Esophagus squamous epithelium (tissue), 5 donors: ENCODE measurements around the gene FOXD3. TPM values are rescaled to one million over a fixed set of nuclear protein-coding genes. Genes with fewer than 3 reads are reported as not detected.
"Not testable (repeated sequence)": the region's sequence is repeated elsewhere in the genome, so short reads cannot be mapped to it uniquely, and the experiment has no call there.

ENCODE experiments used
- DNase-seq: peaks from one replicate; lab custom pipeline; 2025; lab: John Stamatoyannopoulos, UW
- H3K27ac ChIP-seq, 4 donors: fragments of 200-600 bp; sonication (generic); one replicate each; pipeline ENCODE4 v1.5.1; 2016 to 2019; ENCODE audit warnings: mild to moderate bottlenecking in 1 of 4
- H3K27me3 ChIP-seq, 4 donors: fragments of 200-600 bp; sonication (generic); 1 replicate in 3 of 4; 2 replicates in 1 of 4; pipeline versions ENCODE4 v1.5.1 to v1.6.0; 2017 to 2021; ENCODE audit warnings: antibody characterized with exemption in 1 of 4
- H3K36me3 ChIP-seq, 3 donors: fragments of 200-600 bp; sonication (generic); one replicate each; pipeline ENCODE4 v1.5.1; 2016 to 2019
- H3K4me1 ChIP-seq, 3 donors: fragments of 200-600 bp; sonication (generic); one replicate each; pipeline ENCODE4 v1.5.1; 2017 to 2019
- H3K4me3 ChIP-seq, 4 donors: fragments of 200-600 bp; sonication (generic); 1 replicate in 3 of 4; 2 replicates in 1 of 4; pipeline ENCODE4 v1.5.1; 2016 to 2019; ENCODE audit warnings: mild to moderate bottlenecking in 2 of 4, moderate library complexity in 1 of 4
- H3K9me3 ChIP-seq, 3 donors: fragments of 200-600 bp; sonication (generic); one replicate each; pipeline ENCODE4 v1.5.1; 2016 to 2019
- CTCF ChIP-seq, 6 experiments: fragments of 450-650 bp in 4 of 6; fragments of 200-600 bp in 2 of 6; sonication (generic) in 2 of 6; IDR thresholded peaks; one replicate each; pipeline ENCODE4 v1.5.1; 2016 to 2019; ENCODE audit warnings: antibody characterized with exemption in 6 of 6, mild to moderate bottlenecking in 4 of 6, moderate library complexity in 4 of 6
- POLR2A ChIP-seq, 4 donors: fragments of 450-650 bp; IDR thresholded peaks; one replicate each; pipeline ENCODE4 v1.6.1; 2017; ENCODE audit warnings: antibody characterized with exemption in 4 of 4, mild to moderate bottlenecking in 4 of 4, moderate library complexity in 3 of 4
- WGBS, 2 donors: methylation state at CpG; one replicate each; pipeline ENCODE4 v1.1.5; 2018; 5-methylcytosine and 5-hydroxymethylcytosine counted together
- intact Hi-C: fragments of 100-400 bp; cut with DNase I; formaldehyde crosslinking; loops from one replicate; pipeline ENCODE4 v1.15.0; 2022
- total RNA-seq, 4 donors: library from RNA; depleted of rRNA; stranded (reverse); fragments of >200 nt; gene quantifications; one replicate each; pipeline ENCODE4 v1.1.0, GENCODE V29; 2016
- donor health status: DM: yes; HTN: yes; CAD: no.

FOXD3 gene
- total RNA-seq, 4 donors from 2014 or later = 0.76 TPM; not detected in 3

- no peak for DNase-seq
- H3K27me3 ChIP-seq = peaks cover 0 to 100% (median 40%) of the 10 kb centered on the region in 4 donors
- H3K4me1 ChIP-seq = peaks cover 0 to 27% (median 8%) of the 10 kb centered on the region in 3 donors
- no peak overlapping the region for H3K27ac ChIP-seq
- no peaks in the 10 kb centered on the region for H3K9me3 ChIP-seq
- H3K4me3 ChIP-seq = peak overlapping the region in 1 of 4 donors; percentile 35
- no peak for TF ChIP-seq CTCF (IDR thresholded peaks at IDR 0.05)
- TF ChIP-seq POLR2A (IDR thresholded peaks at IDR 0.05) = no peak
- intact Hi-C loops = no loop called here
- 14 to 17% methylated on average over 10 of the region's 28 CpGs for WGBS, 2 donors
- no peaks in the 10 kb centered on the region for H3K36me3 ChIP-seq
These were observed 8.1 kb downstream of the FOXD3 start for GRCh38 chr1:63330331-63330916.

DNA sequence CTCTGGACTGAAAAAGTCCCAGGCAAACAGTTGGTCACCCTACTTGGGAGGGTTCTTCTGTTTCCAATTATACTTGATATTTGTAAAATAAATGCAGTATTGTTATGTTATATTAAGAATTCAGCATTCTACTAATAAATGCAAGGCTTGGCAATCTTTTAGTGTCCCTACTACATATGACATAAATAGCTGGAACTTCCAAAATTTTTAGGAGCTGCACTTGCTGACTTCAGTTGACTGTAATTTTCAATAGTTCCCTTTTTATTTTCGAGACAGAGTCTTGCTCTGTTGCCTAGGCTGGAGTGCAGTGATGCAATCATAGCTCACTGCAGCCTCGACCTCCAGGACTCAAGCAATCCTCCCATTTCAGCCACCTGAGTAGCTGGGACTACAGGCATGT, 20.0 kb downstream of the FOXD3 start:
- no peaks in the 10 kb centered on the region for H3K36me3 ChIP-seq
- intact Hi-C loops = no loop called here
- DNase-seq = no peak
- no peak overlapping the region for H3K4me3 ChIP-seq
- H3K9me3 ChIP-seq = no peaks in the 10 kb centered on the region
- no peaks in the 10 kb centered on the region for H3K4me1 ChIP-seq
- WGBS, 2 donors = 26 to 49% methylated on average over 2 of the region's 2 CpGs
- no peak for TF ChIP-seq CTCF (IDR thresholded peaks at IDR 0.05)
- TF ChIP-seq POLR2A (IDR thresholded peaks at IDR 0.05) = no peak
- H3K27me3 ChIP-seq = peaks cover 0 to 30% (median 0%) of the 10 kb centered on the region in 4 donors
- H3K27ac ChIP-seq = no peak overlapping the region

- H3K36me3 ChIP-seq = no peaks in the 10 kb centered on the region
- DNase-seq = no peak
- H3K27me3 ChIP-seq = peaks cover 0 to 26% (median 0%) of the 10 kb centered on the region in 4 donors
- intact Hi-C loops = no loop called here
- TF ChIP-seq POLR2A (IDR thresholded peaks at IDR 0.05) (no peak), CTCF (IDR thresholded peaks at IDR 0.05) (no peak)
- 38 to 50% methylated on average over 1 of the region's 1 CpG for WGBS, 2 donors
- H3K9me3 ChIP-seq = no peaks in the 10 kb centered on the region
- no peak overlapping the region for H3K27ac ChIP-seq
- no peak overlapping the region for H3K4me3 ChIP-seq
- no peaks in the 10 kb centered on the region for H3K4me1 ChIP-seq
These were observed 21.6 kb downstream of the FOXD3 start for GRCh38 chr1:63343922-63344321.

DNA sequence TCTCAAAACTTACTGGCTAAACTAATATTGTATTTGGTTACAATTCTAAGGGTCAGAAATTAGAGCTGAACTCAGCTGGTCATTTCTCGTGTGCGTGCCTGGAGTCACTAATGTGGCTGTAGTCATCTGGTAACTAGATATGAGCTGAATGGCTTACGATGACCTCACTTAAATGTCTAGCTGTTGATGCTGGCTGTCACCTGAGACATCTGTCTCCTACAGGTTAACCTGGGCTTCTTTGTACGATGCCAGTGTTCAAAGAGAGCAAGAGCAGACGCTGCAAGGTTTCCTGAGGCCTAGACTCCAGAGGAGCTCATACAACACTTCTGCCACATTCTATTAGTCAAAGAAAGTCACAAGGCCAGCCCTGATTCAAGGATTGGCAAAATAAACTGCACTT, 28.0 kb downstream of the FOXD3 start:
- TF ChIP-seq CTCF (IDR thresholded peaks at IDR 0.05) = no peak
- TF ChIP-seq POLR2A (IDR thresholded peaks at IDR 0.05) = no peak
- H3K27ac ChIP-seq = no peak overlapping the region
- intact Hi-C loops = no loop called here

DNA sequence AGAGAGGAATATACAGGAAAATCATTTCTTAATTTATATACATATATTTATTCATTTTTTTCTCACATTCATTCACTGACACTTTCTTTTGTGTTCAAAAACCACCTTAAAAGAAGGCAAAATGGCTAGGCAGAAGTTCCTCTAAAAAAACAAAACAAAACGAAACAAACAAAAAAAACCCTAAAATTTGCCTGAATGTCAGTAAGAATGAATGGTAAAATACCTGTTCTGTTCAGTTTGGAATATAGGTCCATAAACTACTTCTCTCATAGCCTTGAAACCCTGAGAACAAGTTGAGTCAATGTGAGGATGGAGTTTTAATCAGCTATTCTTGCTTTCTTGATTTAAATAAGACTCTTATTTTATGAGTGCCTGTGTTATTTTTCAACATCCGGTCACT, 30.4 kb downstream of the FOXD3 start:
- no peaks in the 10 kb centered on the region for H3K9me3 ChIP-seq
- peaks cover 0 to 58% (median 0%) of the 10 kb centered on the region in 4 donors for H3K27me3 ChIP-seq
- H3K36me3 ChIP-seq = no peaks in the 10 kb centered on the region
- no peak for DNase-seq
- no peaks in the 10 kb centered on the region for H3K4me1 ChIP-seq
- no peak overlapping the region for H3K4me3 ChIP-seq
- 77 to 78% methylated on average over 2 of the region's 2 CpGs for WGBS, 2 donors
- intact Hi-C loops = no loop called here
- no peak overlapping the region for H3K27ac ChIP-seq
- TF ChIP-seq CTCF (IDR thresholded peaks at IDR 0.05) (no peak), POLR2A (IDR thresholded peaks at IDR 0.05) (no peak)

More for the DNA sequence above, 28.0 kb downstream of the FOXD3 start:
- 92 to 98% methylated on average over 4 to 5 of the region's 5 CpGs for WGBS, 2 donors
- Histone ChIP-seq H3K27me3 (peaks cover 0 to 51% (median 0%) of the 10 kb centered on the region in 4 donors), H3K9me3 (no peaks in the 10 kb centered on the region), H3K4me3 (no peak overlapping the region), H3K36me3 (no peaks in the 10 kb centered on the region), H3K4me1 (no peaks in the 10 kb centered on the region)
- DNase-seq = no peak

- H3K4me3 ChIP-seq, intact Hi-C loops, H3K9me3 ChIP-seq, H3K27ac ChIP-seq, H3K4me1 ChIP-seq, DNase-seq, H3K36me3 ChIP-seq: not testable (repeated sequence)
- peaks cover 0 to 51% (median 0%) of the 10 kb centered on the region in 4 donors for H3K27me3 ChIP-seq
- WGBS, 2 donors = 43 to 68% methylated on average over 1 to 2 of the region's 2 CpGs
These were observed 33.9 kb downstream of the FOXD3 start for GRCh38 chr1:63356234-63356633.
